SH-SY5Y (cell line): ENCODE results near the gene FIBIN.

Experiments used
- GATA2 ChIP-seq: IDR thresholded peaks from 2 replicates; pipeline ENCODE4 v1.6.1; 2011; ENCODE audit warnings: mild to moderate bottlenecking, low read depth, low read length
- GATA3 ChIP-seq: IDR thresholded peaks from 2 replicates; pipeline ENCODE4 v1.6.1; 2011; ENCODE audit warnings: low read depth, mild to moderate bottlenecking, low read length, moderate library complexity

DNA sequence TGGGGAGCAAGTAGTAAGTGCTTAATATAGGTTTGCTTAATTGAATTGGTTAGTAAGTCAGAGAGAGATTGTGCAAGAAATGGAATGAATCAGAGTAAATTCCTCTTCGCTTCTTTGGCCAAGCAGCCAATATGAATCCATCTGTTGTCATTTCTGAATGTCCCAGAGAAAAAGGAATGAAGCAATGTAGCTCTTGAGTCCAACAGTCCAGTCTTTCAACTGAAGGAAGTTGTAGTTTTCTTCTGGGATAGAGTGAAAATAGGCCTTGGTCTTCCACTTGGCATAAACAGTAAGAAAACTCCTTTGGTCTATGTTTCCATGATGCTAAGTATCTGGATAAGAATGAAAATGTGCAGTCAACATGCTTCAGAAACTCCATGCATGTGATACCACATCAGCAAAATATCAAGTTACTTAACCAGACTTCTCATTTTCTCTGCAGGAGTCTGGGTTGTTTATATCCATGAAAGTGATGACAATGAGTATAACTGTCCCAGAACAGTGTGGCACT is 1.8 kb upstream of the FIBIN start:
- TF ChIP-seq GATA3: no peak
- TF ChIP-seq GATA2: no peak
